Pons (tissue), 1 donor: ENCODE results near the gene FAM83D.

Experiments
- DNase-seq: peaks from one replicate; pipeline ENCODE4 v3.0.0-alpha.2; 2016; ENCODE audit warnings: low spot score

The FAM83D gene

GRCh38 chr20:38894091-38894847 is 31.9 kb upstream of the FAM83D start:
- DNase-seq, result no peak

GRCh38 chr20:38895098-38895949 is 30.9 kb upstream of the FAM83D start:
- no peak for DNase-seq

- DNase-seq, result no peak
Observed at GRCh38 chr20:38896009-38896594, 30.1 kb upstream of the FAM83D start.

GRCh38 chr20:38897267-38897666 is 28.9 kb upstream of the FAM83D start:
- DNase-seq, result no peak

GRCh38 chr20:38900606-38901005 is 25.6 kb upstream of the FAM83D start:
- no peak for DNase-seq

GRCh38 chr20:38902601-38903000 is 23.6 kb upstream of the FAM83D start:
- no peak for DNase-seq

GRCh38 chr20:38903335-38903734 is 22.9 kb upstream of the FAM83D start:
- DNase-seq, result no peak

- no peak for DNase-seq
Observed at GRCh38 chr20:38905375-38905774, 20.8 kb upstream of the FAM83D start.

- DNase-seq, result no peak
Observed at GRCh38 chr20:38907918-38908677, 18.1 kb upstream of the FAM83D start.

- no peak for DNase-seq
Observed at GRCh38 chr20:38915355-38915754, 10.9 kb upstream of the FAM83D start.

GRCh38 chr20:38917657-38918056 is 8.6 kb upstream of the FAM83D start:
- DNase-seq, result no peak

GRCh38 chr20:38918172-38918571 is 8.0 kb upstream of the FAM83D start:
- no peak for DNase-seq

GRCh38 chr20:38919683-38920082 is 6.5 kb upstream of the FAM83D start:
- DNase-seq, result no peak

- no peak for DNase-seq
Observed at GRCh38 chr20:38920411-38920810, 5.8 kb upstream of the FAM83D start.

GRCh38 chr20:38920851-38921250 is 5.4 kb upstream of the FAM83D start:
- no peak for DNase-seq

- no peak for DNase-seq
Observed at GRCh38 chr20:38924718-38925117, 1.5 kb upstream of the FAM83D start.

- DNase-seq, result no peak
Observed at GRCh38 chr20:38926934-38927616, 858 bp downstream of the FAM83D start.

- DNase-seq, result no peak
Observed at GRCh38 chr20:38927902-38928578, 1.8 kb downstream of the FAM83D start.

- DNase-seq, result no peak
Observed at GRCh38 chr20:38930242-38930569, 4.0 kb downstream of the FAM83D start.

GRCh38 chr20:38931984-38932383 is 5.8 kb downstream of the FAM83D start:
- DNase-seq, result no peak

- DNase-seq, result no peak
Observed at GRCh38 chr20:38932457-38933120, 6.4 kb downstream of the FAM83D start.
